ENCODE measurements around the gene TYK2.

The TYK2 gene

GRCh38 chr19:10309423-10309822, 70.9 kb downstream of the TYK2 start, which contains the start of gene ZGLP1:
ZGLP1 (minus strand) TSS chr19:10309815.
- DNase-seq (ENCODE audit: low read depth) = no peak

GRCh38 chr19:10306327-10306726, 74.0 kb downstream of the TYK2 start:
- no peak for DNase-seq (ENCODE audit: low read depth)

- no peak for DNase-seq (ENCODE audit: low read depth)
Observed at GRCh38 chr19:10305139-10305806, 75.1 kb downstream of the TYK2 start.

Data from fibroblast of gingiva (primary cell).